ENCODE measurements around the gene ABCC1.

- TF ChIP-seq CTCF (IDR thresholded peaks at IDR 0.05) (no peak), POLR2A (IDR thresholded peaks at IDR 0.05) (no peak)
Observed at GRCh38 chr16:16084874-16085273, 135.5 kb downstream of the ABCC1 start.

Data from Peyer's patch (tissue), 4 donors.